IgD-negative memory B cell (primary cell): ENCODE measurements around the gene KRTAP11-1. TPM values are rescaled to one million over a fixed set of nuclear protein-coding genes. Genes with fewer than 3 reads are reported as not detected.

Experiments used
- polyA plus RNA-seq: library from polyadenylated mRNA; unstranded; fragments of 300-500 nt; fragmentation: Illumina TruSeq; gene quantifications from one replicate; pipeline ENCODE4 v1.2.3, GENCODE V29; 2021

KRTAP11-1 gene
- polyA plus RNA-seq, 1 donor from 2014 or later: not detected

Other genes starting within 250 kb of the KRTAP11-1 start
- gene KRTAP20-2, start 246.4 kb downstream of the KRTAP11-1 start, polyA plus RNA-seq: not detected
- not detected for gene KRTAP20-3, start 238.7 kb downstream of the KRTAP11-1 start, polyA plus RNA-seq
- not detected for gene KRTAP21-3, start 162.8 kb downstream of the KRTAP11-1 start, polyA plus RNA-seq
- not detected for gene KRTAP21-2, start 134.3 kb downstream of the KRTAP11-1 start, polyA plus RNA-seq
- not detected for gene KRTAP21-1, start 126.2 kb downstream of the KRTAP11-1 start, polyA plus RNA-seq
- not detected for gene KRTAP8-1, start 68.3 kb downstream of the KRTAP11-1 start, polyA plus RNA-seq
- gene KRTAP7-1, start 51.8 kb downstream of the KRTAP11-1 start, polyA plus RNA-seq: not detected
- not detected for gene KRTAP19-8, start 156.9 kb upstream of the KRTAP11-1 start, polyA plus RNA-seq